Lower lobe of right lung (tissue), 2 donors: ENCODE data around the gene SGK1. TPM values are rescaled to one million over a fixed set of nuclear protein-coding genes. Genes with fewer than 3 reads are reported as not detected.

ENCODE experiments used
- ATAC-seq, 2 donors: fragments of 200-7000 bp; cut with Tn5 transposase; one replicate each; pipeline ENCODE4 v1.9.1; 2020 to 2022; ENCODE audit warnings: mild to moderate bottlenecking in 2 of 2, moderate library complexity in 2 of 2
- DNase-seq: peaks from one replicate; pipeline ENCODE4 v3.0.0-alpha.2; 2020
- H3K27ac ChIP-seq: fragments of 200-600 bp; one replicate; pipeline ENCODE4 v1.8.0; 2022
- H3K27me3 ChIP-seq: fragments of 200-600 bp; one replicate; pipeline ENCODE4 v1.8.0; 2022; ENCODE audit warnings: low read depth
- H3K36me3 ChIP-seq: fragments of 200-600 bp; one replicate; pipeline ENCODE4 v1.8.0; 2022; ENCODE audit warnings: mild to moderate bottlenecking
- H3K4me1 ChIP-seq: fragments of 200-600 bp; one replicate; pipeline ENCODE4 v1.8.0; 2022
- H3K4me3 ChIP-seq: fragments of 200-600 bp; one replicate; pipeline ENCODE4 v1.8.0; 2022; ENCODE audit warnings: mild to moderate bottlenecking
- H3K9me3 ChIP-seq: fragments of 200-600 bp; one replicate; pipeline ENCODE4 v1.8.0; 2022
- intact Hi-C: fragments of 100-400 bp; cut with DNase I; formaldehyde crosslinking; loops from one replicate; pipeline ENCODE4 v1.11.0; 2022
- total RNA-seq: library from RNA; stranded (reverse); fragmentation: NEBNext Ultra II Directional; extraction: Animal tissue kit (Norgen Biotek cat#: 25700); gene quantifications from one replicate; pipeline ENCODE4 v1.2.1, GENCODE V29; 2021
- TF ChIP-seq, protein P1 (sequence below): fragments of 200-600 bp; IDR thresholded peaks from one replicate; pipeline ENCODE4 v1.8.0; 2022; ENCODE audit warnings: antibody characterized with exemption, mild to moderate bottlenecking
- donor health status: DM: no; HTN: yes; CAD: no; lungs with severe emphysema.

SGK1 gene
- total RNA-seq, 1 donor from 2014 or later, result 195 TPM

DNA sequence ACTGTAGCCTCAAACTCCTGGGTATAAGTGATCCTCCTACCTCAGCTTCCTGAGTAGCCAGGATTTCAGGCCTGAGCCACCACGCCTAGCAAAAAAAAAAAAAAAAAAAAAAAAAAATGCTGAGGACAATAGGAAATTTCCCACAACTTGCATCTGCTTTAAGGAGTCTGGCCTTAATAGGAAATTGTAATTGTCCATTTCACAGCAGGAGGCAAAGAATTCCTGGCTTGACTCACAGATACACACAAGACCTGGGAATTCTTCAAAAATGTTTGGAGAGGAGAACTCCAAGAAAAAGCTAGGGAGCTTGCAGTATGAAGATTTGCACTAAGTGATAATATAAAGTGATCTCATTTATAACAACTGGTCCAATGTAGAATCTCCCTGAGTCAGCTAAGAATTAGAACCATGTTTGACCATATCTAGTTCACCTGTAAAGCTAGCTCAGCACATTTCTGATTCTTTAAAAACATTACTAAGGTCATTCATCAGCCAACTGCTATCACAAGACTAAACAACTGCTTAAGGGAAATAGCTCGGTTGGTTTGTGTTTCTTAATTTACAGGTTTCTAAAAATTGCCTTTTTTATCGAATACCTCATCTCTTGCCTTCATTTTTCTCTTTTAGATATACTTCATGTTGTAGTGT lies 185.3 kb downstream of the SGK1 start:
- ATAC-seq (no peak), DNase-seq (no peak)
- no peaks in the 10 kb centered on the region for H3K27me3 ChIP-seq
- TF ChIP-seq, protein P1, sequence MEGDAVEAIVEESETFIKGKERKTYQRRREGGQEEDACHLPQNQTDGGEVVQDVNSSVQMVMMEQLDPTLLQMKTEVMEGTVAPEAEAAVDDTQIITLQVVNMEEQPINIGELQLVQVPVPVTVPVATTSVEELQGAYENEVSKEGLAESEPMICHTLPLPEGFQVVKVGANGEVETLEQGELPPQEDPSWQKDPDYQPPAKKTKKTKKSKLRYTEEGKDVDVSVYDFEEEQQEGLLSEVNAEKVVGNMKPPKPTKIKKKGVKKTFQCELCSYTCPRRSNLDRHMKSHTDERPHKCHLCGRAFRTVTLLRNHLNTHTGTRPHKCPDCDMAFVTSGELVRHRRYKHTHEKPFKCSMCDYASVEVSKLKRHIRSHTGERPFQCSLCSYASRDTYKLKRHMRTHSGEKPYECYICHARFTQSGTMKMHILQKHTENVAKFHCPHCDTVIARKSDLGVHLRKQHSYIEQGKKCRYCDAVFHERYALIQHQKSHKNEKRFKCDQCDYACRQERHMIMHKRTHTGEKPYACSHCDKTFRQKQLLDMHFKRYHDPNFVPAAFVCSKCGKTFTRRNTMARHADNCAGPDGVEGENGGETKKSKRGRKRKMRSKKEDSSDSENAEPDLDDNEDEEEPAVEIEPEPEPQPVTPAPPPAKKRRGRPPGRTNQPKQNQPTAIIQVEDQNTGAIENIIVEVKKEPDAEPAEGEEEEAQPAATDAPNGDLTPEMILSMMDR, result no peak
- intact Hi-C loops, result no loop called here
- no peak overlapping the region for H3K4me3 ChIP-seq
- no peaks in the 10 kb centered on the region for H3K36me3 ChIP-seq
- no peaks in the 10 kb centered on the region for H3K4me1 ChIP-seq
- H3K27ac ChIP-seq, result no peak overlapping the region
- no peaks in the 10 kb centered on the region for H3K9me3 ChIP-seq

DNA sequence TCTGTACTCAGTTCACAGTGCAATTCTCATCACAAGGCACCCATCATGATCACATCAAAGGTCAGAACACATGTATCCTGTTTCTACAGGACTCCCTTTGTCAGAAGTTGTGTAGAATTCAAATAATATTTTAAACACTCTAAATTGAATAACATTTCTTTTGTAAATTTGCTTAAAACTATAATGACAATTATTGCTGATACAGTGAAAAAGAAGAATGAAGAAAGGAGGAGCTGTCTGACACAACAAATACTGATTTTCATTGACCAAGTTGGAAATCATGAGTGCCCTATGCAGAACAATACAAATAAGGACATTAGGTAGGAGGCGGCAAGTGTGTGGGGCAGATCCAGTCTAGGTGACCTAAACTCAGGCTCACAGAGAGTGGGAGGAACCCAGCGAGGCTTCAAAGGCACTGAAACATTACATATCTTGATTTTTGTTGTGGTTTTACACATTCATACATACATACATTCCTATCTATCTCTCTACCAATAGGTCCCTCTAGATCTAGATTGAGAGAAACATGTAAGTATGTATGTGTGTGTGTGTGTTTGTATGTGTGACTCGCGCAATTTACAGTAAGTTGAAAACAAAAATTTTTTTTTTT lies 186.3 kb downstream of the SGK1 start:
- ATAC-seq, result no peak
- Histone ChIP-seq H3K27me3 (no peaks in the 10 kb centered on the region), H3K4me1 (no peaks in the 10 kb centered on the region), H3K9me3 (no peaks in the 10 kb centered on the region), H3K36me3 (no peaks in the 10 kb centered on the region), H3K4me3 (no peak overlapping the region), H3K27ac (no peak overlapping the region)
- TF ChIP-seq, protein P1, result no peak
- no peak for DNase-seq
- intact Hi-C loops, result no loop called here

DNA sequence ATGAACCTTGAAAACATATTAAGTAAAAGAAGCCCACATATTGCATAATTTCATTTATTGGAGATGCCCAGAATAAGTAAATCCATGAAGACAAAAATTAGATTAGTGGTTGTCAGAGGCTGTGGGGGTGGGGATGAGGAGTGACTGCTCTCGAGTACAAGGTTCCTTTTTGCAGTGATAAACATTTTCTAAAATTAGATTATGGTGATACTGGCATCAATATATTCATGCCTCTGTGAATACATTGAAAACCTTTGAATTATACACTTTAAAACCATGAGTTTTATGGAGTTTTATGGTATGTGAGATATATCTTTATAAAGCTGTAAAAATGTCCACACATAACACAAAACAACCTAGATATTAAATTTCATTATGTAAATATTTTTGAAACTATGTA lies 189.8 kb downstream of the SGK1 start:
- DNase-seq (no peak), ATAC-seq (no peak)
- no peak overlapping the region for H3K4me3 ChIP-seq
- H3K36me3 ChIP-seq, result no peaks in the 10 kb centered on the region
- intact Hi-C loops, result no loop called here
- H3K27me3 ChIP-seq, result no peaks in the 10 kb centered on the region
- no peak overlapping the region for H3K27ac ChIP-seq
- no peaks in the 10 kb centered on the region for H3K9me3 ChIP-seq
- H3K4me1 ChIP-seq, result no peaks in the 10 kb centered on the region
- TF ChIP-seq, protein P1, result no peak

DNA sequence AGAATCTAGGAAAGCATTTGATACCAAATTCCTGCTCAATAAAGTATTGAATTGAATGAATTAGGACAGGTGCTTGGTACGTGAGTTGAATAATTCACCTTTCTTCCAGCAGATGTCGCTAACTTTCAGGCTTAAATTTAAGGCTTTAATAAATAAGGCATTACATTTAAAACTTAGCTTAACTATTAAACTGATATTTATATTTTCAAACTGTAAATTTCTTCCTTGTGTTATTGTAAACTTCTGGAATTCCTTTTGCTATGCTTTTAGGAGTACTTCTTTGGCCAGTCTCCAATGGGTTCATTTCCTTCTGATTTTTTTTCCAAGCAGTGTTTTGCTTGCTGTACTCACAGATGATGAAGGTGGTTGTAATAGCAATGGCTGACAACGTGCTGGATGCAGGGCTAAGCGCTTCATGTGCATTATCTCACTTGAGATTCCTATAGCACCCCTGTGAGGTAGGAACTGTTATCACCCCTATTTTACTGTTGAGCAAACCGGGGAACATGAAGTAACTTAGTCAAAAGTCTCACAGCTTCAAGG lies 194.2 kb downstream of the SGK1 start:
- TF ChIP-seq, protein P1, result peak; percentile 75
- Histone ChIP-seq H3K4me3 (no peak overlapping the region), H3K27ac (no peak overlapping the region), H3K4me1 (no peaks in the 10 kb centered on the region), H3K27me3 (no peaks in the 10 kb centered on the region), H3K36me3 (no peaks in the 10 kb centered on the region), H3K9me3 (no peaks in the 10 kb centered on the region)
- no peak for DNase-seq
- ATAC-seq, result no peak
- intact Hi-C loops, result no loop called here

DNA sequence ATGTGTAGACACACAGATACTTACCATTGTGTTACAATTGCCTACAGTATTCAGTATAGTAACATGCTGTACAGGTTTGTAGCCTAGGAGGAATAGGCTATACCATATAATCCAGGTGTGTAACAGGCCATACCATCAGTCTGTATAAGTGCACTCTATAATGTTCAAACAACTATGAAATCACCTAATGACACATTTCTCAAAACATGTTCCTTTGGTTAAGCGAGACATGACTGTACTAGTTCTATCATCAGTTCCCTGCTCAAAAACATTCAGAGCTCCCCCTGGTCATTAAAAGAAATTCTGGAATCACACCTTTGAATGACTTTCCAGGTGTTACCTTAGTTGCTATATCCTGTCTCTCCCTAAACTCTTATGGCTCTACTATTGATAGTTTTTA lies 195.1 kb downstream of the SGK1 start:
- H3K9me3 ChIP-seq, result no peaks in the 10 kb centered on the region
- no peak overlapping the region for H3K27ac ChIP-seq
- TF ChIP-seq, protein P1, result no peak
- intact Hi-C loops, result no loop called here
- ATAC-seq (no peak), DNase-seq (no peak)
- no peak overlapping the region for H3K4me3 ChIP-seq
- no peaks in the 10 kb centered on the region for H3K27me3 ChIP-seq
- H3K36me3 ChIP-seq, result no peaks in the 10 kb centered on the region
- no peaks in the 10 kb centered on the region for H3K4me1 ChIP-seq
